ENCODE data around the gene HOXD8.

HOXD8 gene

GRCh38 chr2:176135035-176135440 is 5.5 kb downstream of the HOXD8 start:
- TF ChIP-seq CTCF (IDR thresholded peaks at IDR 0.05; ENCODE audit: insufficient read depth, missing control alignments) = no peak
- FAIRE-seq = no peak
- DNase-seq (ENCODE audit: insufficient read length, low spot score) = no peak

- no peak for TF ChIP-seq CTCF (IDR thresholded peaks at IDR 0.05; ENCODE audit: insufficient read depth, missing control alignments)
- FAIRE-seq (no peak), DNase-seq (ENCODE audit: insufficient read length, low spot score) (no peak)
Observed at GRCh38 chr2:176136374-176137251, 7.1 kb downstream of the HOXD8 start.

GRCh38 chr2:176137252-176137580 is 7.7 kb downstream of the HOXD8 start:
- TF ChIP-seq CTCF (IDR thresholded peaks at IDR 0.05; ENCODE audit: insufficient read depth, missing control alignments) = no peak
- no peak for FAIRE-seq
- DNase-seq (ENCODE audit: insufficient read length, low spot score) = no peak

GRCh38 chr2:176137906-176138305 is 8.4 kb downstream of the HOXD8 start:
- no peak for FAIRE-seq
- no peak for DNase-seq (ENCODE audit: insufficient read length, low spot score)
- no peak for TF ChIP-seq CTCF (IDR thresholded peaks at IDR 0.05; ENCODE audit: insufficient read depth, missing control alignments)

- no peak for TF ChIP-seq CTCF (IDR thresholded peaks at IDR 0.05; ENCODE audit: insufficient read depth, missing control alignments)
- DNase-seq (ENCODE audit: insufficient read length, low spot score) (no peak), FAIRE-seq (no peak)
Observed at GRCh38 chr2:176138526-176138922, 9.0 kb downstream of the HOXD8 start.

GRCh38 chr2:176138923-176139660 is 9.6 kb downstream of the HOXD8 start:
- no peak for FAIRE-seq
- no peak for DNase-seq (ENCODE audit: insufficient read length, low spot score)
- no peak for TF ChIP-seq CTCF (IDR thresholded peaks at IDR 0.05; ENCODE audit: insufficient read depth, missing control alignments)

Measured in D721Med (cell line).